ENCODE measurements around the gene ZFP69B. TPM values are rescaled to one million over a fixed set of nuclear protein-coding genes. Genes with fewer than 3 reads are reported as not detected.

ZFP69B gene
- polyA plus RNA-seq, 3 donors = 0.20 to 0.67 TPM; not detected in 1

- peaks cover 72 to 89% of the 10 kb centered on the region in 2 donors for H3K36me3 ChIP-seq (replicated peaks in 1 of 2; ENCODE audit: control insufficient read depth in 1 of 2, insufficient read depth in 2 of 2, low read length in 2 of 2)
- no peak overlapping the region for H2AFZ ChIP-seq (ENCODE audit: insufficient read depth, low read depth, low read length, poor library complexity, severe bottlenecking)
- Mint-ChIP-seq H3K27ac (no peak overlapping the region), H3K4me1 (peaks cover 22% of the 10 kb centered on the region), H3K9me3 (no peaks in the 10 kb centered on the region), H3K36me3 (peaks cover 62 to 75% of the 10 kb centered on the region in 2 donors), H3K4me3 (no peak overlapping the region), H3K27me3 (ENCODE audit: low read depth in 3 of 3) (peaks cover 0 to 3% (median 0%) of the 10 kb centered on the region in 3 donors)
- no peak for DNase-seq
- H3K4me3 ChIP-seq (replicated peaks in 1 of 3; ENCODE audit: low read depth in 2 of 3, low read length in 3 of 3) = no peak overlapping the region
- peaks cover 16 to 23% of the 10 kb centered on the region in 2 donors for H3K4me1 ChIP-seq (ENCODE audit: control insufficient read depth in 1 of 2, insufficient read depth in 2 of 2, low read length in 2 of 2)
- H3K4me2 ChIP-seq (replicated peaks; ENCODE audit: extremely low read depth, low read length, poor library complexity, severe bottlenecking) = no peak overlapping the region
- no peaks in the 10 kb centered on the region for H3K9me3 ChIP-seq (replicated peaks in 1 of 2; ENCODE audit: control insufficient read depth in 1 of 2, insufficient read depth in 1 of 2, low read length in 2 of 2)
- no peak overlapping the region for H3K27ac ChIP-seq (ENCODE audit: low read depth in 1 of 2, low read length in 2 of 2)
- H3K9ac ChIP-seq (ENCODE audit: insufficient read depth, low read length, poor library complexity, severe bottlenecking) = no peak overlapping the region
- H3K27me3 ChIP-seq (ENCODE audit: control insufficient read depth in 2 of 2, insufficient read depth in 2 of 2, low read length in 2 of 2) = no peaks in the 10 kb centered on the region
- H3K79me2 ChIP-seq (ENCODE audit: insufficient read depth, low read length) = peaks cover 83% of the 10 kb centered on the region
- intact Hi-C loops (cut with micrococcal nuclease) = loop anchor here in 1 of 2 donors (5.0 to 10.0 kb wide), 3 partner anchors 153 to 323 kb away; partner anchors contain the start of gene ZMPSTE24
- TF ChIP-seq CTCF (IDR thresholded peaks at IDR 0.05) = no peak
- peaks cover 74% of the 10 kb centered on the region for H4K20me1 ChIP-seq (ENCODE audit: insufficient read depth, low read length)
Measured at GRCh38 chr1:40407453-40407852, 42.8 kb upstream of the ZFP69B start.

GRCh38 chr1:40409467-40409866, 40.8 kb upstream of the ZFP69B start:
- no peaks in the 10 kb centered on the region for H3K27me3 ChIP-seq (ENCODE audit: control insufficient read depth in 2 of 2, insufficient read depth in 2 of 2, low read length in 2 of 2)
- H3K9me3 ChIP-seq (replicated peaks in 1 of 2; ENCODE audit: control insufficient read depth in 1 of 2, insufficient read depth in 1 of 2, low read length in 2 of 2) = no peaks in the 10 kb centered on the region
- peaks cover 63% of the 10 kb centered on the region for H3K79me2 ChIP-seq (ENCODE audit: insufficient read depth, low read length)
- Mint-ChIP-seq H3K27ac (peak overlapping the region in 3 of 7 donors; percentile 1 to 41 (median 37)), H3K4me3 (no peak overlapping the region), H3K9me3 (no peaks in the 10 kb centered on the region), H3K4me1 (peaks cover 8% of the 10 kb centered on the region), H3K36me3 (peaks cover 72 to 78% of the 10 kb centered on the region in 2 donors), H3K27me3 (ENCODE audit: low read depth in 3 of 3) (peaks cover 0 to 2% (median 0%) of the 10 kb centered on the region in 3 donors)
- H3K27ac ChIP-seq (ENCODE audit: low read depth in 1 of 2, low read length in 2 of 2) = peak overlapping the region in 1 of 2 donors; percentile 12
- DNase-seq = no peak
- no peak overlapping the region for H3K4me2 ChIP-seq (replicated peaks; ENCODE audit: extremely low read depth, low read length, poor library complexity, severe bottlenecking)
- no peak overlapping the region for H2AFZ ChIP-seq (ENCODE audit: insufficient read depth, low read depth, low read length, poor library complexity, severe bottlenecking)
- intact Hi-C loops (cut with micrococcal nuclease) = loop anchor here in 1 of 2 donors (5.0 to 10.0 kb wide), 3 partner anchors 155 to 325 kb away; partner anchors contain the start of gene ZMPSTE24
- peaks cover 82 to 93% of the 10 kb centered on the region in 2 donors for H3K36me3 ChIP-seq (replicated peaks in 1 of 2; ENCODE audit: control insufficient read depth in 1 of 2, insufficient read depth in 2 of 2, low read length in 2 of 2)
- peaks cover 3% of the 10 kb centered on the region in 2 donors for H3K4me1 ChIP-seq (ENCODE audit: control insufficient read depth in 1 of 2, insufficient read depth in 2 of 2, low read length in 2 of 2)
- WGBS (ENCODE audit: insufficient coverage) = 100% methylated on average over 1 of the region's 4 CpGs
- no peak overlapping the region for H3K4me3 ChIP-seq (replicated peaks in 1 of 3; ENCODE audit: low read depth in 2 of 3, low read length in 3 of 3)
- no peak for TF ChIP-seq CTCF (IDR thresholded peaks at IDR 0.05)
- H3K9ac ChIP-seq (ENCODE audit: insufficient read depth, low read length, poor library complexity, severe bottlenecking) = no peak overlapping the region
- peaks cover 95% of the 10 kb centered on the region for H4K20me1 ChIP-seq (ENCODE audit: insufficient read depth, low read length)
